GM21367 (cell line): ENCODE measurements around the gene ELP5.
A peak's percentile ranks its signal among the peaks of the same experiment; 100 is the strongest.
"Not testable (repeated sequence)": the region's sequence is repeated elsewhere in the genome, so short reads cannot be mapped to it uniquely, and the experiment has no call there.

ENCODE experiments used
- ATAC-seq: cut with Tn5 transposase; IDR thresholded peaks from one replicate; pipeline ENCODE4 v1.9.1; 2021; ENCODE audit not compliant: unreplicated experiment

Gene ELP5

DNA sequence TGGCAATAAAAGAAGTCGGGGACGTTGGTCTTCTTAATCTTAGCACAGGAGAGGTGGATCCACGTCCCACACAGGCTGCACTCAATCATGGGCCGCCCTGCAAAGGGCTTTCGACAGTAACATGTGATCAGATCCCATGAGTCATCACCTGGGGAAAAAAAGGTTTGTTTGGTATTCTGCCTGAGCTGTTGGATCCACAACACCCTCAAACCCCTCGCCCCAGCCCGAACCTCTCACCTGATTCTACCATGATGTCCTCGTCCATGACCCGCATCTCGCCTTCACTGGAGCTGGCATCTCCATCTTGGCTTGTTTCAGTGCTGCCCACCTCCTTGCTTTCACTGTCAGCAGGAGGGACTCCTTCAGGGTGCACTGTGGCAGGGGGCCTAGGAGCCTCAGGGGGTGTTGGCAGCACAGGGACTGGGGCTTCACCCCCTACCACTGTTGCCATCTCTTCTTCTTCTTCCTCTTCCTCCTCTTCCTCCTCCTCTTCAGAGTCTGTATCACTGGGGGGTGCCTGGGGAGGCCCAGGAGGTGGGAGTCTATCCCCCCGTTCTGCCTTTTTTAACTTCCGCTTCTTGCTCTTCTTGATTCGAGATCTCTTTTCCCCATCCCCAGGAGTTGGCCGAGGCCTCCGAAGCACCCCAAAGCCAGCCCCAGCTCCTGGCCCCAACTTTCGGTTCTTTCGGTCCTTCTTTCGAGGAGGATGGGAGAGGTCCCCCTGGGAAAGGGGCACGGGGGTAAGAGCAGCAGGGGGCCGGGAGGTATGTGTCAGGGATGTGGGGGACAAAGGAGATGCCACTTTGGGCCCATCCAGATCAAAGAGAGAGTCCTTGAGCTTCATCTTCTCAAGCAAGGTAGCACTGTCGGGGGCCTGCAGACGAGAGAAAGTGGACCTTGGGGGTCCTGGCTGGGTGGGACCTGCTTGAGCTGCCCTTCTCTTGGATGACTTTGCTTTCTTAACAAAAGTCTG, 16.0 kb upstream of the ELP5 start:
- ATAC-seq = no peak

DNA sequence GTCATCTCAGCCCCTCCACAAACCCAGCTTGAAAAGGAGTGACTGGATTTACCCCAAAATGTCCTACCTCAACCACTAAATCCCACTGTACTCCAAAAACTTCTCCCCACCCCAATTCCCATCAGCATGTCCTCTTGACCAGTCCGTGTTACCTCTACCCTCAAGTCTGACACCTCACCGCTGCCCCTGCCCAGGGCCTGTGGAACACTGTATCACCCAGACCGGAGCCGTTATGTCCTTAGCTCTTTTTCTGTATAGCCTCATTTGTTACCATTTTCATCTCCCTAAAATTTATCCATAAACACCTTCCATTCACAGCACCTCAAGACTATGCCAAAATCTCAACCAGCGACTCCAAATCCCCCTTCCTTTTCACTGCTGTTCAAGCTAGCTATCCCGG, 15.2 kb upstream of the ELP5 start:
- ATAC-seq = no peak

DNA sequence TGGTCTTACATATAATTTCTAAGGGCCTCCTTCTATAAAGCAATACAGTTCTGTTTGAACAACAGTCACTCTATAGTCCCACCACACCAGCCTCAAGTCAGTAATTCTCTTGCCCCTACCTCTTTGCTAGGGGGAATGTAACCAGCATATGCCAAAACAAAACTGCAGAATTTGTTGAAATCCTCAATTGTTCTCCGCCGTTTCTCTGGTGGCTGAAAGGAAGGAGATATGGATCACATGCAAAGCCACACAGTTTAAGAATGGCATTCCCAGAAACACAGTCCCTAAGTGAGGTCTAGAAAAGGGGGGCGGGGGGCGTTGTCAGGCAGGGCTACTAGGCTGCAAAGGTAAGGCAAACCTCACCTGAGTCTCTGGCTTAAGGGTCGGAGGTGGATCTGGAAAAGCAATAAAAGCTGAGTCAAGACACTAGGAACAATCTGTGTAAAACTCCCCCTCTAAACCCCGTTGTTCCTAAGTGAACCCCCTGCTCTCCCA, 14.7 kb upstream of the ELP5 start:
- no peak for ATAC-seq

DNA sequence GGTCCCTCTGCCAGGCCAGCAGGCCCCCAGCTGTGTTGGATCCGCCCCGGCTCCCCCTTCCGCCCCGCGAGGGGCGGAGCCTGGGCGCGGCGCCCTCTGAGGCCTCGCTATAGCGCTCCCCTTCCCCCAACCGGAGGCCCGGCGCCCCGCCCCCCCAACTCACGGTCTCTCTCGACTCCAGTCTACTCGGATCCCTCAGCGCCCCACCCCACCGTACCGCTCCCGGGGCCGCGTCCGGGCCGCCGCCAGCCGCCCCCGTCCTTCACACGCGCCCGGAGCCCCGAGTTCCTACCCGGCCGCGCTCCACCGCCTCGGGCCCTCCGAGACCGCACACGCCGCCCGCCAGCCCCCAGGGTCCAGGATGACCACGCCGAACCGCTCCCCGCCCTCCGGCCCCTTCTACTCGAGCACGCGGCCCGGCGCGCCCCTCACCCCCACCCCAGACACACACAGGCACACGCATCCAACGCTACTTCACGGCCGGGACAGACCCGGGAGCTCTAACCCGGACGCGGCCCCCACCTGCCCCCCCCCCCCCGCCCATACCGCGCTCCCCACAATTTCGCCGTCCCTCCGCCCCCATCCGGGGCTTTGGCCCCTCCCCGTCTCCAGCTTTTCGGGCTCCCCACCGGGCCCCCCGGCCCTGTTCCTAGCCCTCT, 14.1 kb upstream of the ELP5 start:
- ATAC-seq = no peak

DNA sequence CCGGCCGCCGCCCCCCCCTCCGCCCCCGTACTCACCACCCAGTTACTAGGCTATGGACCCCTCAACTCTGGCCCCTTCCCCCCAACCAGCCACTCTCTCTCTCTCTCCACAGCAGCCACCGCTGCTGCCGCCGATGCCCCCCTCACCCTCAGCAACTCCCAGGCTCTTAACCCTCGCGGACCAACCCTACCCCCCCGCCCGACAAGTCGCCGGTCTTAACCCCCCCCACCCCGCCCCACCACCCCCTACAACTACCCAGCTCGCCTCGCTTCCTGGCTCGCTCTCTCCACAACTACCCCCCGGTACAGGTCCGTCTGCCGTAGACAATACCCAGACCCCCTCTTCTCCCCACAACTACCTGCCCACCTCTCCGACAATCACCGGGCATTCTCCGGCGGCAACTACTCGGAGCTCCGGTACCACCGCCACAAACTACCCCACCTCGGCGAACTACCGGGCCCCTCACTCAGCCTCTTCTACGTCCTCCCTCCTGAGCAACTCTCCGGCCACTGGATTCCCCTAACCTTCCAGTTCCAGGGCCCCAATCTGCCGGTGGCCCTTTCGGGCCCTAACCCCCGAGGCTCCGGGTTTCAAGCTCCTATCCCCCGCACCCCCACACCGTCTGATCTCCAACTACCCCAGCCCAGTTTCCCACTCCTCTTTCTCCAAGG, 13.5 kb upstream of the ELP5 start:
- ATAC-seq = no peak

DNA sequence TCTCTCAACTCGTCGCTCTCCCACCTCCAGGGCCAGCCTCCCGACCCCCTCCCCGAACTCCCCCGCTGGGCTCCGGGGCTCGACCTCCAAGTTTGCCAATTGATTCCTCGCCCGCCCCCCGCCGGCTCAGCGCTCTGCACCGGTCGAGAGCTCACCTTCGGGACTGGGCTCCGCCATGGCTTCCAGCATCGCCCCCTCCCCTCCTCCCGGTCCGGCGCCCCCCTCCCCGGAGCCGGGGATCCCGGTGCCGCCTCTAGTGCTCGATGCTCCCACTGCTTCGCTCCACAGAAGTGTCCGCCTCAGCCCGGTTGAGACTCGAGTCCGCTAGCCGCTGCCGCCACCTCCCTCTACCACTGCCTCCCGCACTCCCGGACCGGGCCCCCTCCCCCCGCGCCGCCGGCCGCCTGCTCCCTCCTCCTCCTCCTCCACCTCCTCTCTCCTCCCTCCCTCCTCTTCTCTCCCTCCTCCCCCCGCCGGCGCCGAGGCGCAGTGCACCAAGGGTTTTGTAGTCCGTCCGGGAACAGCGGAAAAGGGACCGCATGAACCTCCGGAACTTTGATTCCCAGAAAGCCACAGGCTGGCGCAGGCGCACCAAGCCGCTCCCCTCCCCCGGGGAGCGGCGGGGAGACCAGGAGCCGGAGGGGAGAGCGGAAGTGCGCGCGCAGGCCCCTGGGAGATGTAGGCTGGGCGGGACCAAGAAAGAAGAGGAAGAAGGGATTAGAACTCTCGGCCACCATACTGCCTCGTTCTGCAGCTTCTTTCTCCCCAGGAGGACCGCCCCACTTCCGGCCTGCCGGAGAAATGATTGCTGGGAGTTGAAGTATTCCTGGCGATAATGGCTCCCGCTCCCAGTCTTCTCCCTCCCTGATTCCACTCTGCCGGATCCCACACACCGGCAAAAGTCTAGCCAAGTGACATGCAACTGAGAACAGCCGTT, 12.7 kb upstream of the ELP5 start, which contains the start of gene PHF23:
PHF23 (minus strand) TSS at position 367 of the 937 bp plus-strand sequence; CDS start at position 189, 178 bp downstream.
- ATAC-seq = peak; percentile 29

DNA sequence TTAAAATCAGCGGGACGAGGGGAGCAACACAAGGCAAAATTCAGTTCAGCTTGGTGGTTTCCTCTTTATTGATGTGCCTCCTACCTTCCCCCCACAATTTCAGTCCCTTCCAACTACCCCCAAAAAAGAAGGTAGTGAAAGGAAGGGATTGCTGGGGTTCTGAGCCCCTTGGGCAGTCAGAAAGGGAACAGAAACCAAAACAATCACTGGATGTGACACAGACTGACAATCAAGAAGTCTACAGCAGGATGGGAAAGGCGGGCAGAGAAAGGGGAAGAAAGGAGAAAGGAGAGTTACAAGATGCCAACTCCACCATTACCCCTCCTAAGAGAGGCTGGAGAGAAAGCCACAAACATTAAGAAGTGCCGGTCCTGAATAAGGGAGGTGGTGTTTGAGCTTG, 11.6 kb upstream of the ELP5 start:
- ATAC-seq = no peak

DNA sequence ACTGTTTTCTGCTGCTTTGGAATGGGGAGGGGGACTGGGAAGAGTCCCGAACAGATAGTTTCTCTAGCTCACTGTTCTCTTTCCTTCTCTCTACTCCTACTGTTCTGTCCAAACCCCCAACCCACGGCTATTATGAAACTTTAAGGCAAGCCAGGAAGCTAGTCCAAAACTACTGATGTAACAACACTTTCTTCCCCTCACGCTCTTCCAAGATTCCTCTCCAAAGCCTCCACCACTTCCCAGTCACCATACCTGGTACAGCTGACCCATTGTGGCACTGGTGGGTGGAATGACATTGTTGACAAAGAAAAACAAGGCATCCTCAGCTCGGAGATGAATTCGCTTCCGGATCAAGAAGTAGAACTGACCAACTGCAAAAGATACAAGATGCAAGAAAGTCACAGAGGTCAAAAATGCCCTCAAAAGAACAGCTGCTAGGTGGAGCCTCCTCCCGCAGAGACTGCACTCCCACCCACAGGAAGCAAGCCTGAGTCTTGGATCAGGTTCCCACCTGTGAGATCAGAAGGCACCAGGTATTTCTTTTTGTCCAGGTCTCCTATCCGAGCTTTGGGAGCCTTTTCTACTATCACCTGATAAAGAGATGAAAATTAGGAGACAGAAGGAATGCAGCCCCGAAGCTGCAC, 10.8 kb upstream of the ELP5 start:
- no peak for ATAC-seq

DNA sequence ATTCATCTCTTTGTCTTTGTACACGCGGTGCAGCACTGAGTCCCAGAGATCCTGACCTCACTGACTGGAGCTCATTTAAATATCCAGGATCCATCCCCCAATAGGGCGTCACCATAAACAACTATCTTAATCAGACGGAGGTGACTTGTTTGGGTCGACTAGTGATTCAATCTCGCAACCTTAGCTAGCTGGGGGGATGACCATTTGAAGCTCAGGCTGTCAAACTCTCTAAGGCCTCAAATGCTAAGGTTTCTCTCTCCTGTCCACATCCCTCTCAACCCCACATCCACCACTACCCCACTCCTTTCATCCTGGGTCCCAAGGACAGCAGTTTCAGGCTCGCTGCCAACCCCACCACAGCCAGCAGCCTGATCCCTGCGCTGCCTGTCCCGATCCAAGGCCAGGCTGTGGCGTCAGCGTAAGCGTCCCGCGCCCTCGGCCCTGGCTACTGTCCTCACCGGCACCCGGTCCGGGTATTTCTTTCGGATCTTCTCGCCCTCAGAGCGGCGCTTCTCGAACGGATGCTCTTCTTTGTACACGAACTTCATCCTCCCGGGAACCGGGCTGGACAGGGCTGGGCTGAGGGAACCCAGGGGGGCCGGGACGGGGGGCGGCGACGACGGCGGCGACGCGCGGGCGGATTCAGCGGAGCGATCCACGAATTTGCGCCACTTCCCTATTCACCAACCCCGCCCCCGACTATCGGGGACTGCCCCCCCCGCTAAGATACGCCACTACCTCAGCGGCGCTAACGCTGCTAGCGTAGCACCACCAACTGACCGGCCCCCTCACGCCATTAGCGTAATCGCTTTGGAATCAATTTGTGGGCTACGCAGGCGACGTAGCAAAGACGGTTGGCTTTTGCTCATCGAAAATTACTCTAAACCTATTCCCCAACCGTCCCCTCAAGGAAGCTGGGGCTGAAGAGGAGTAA, 10.0 kb upstream of the ELP5 start, which contains the start of gene GABARAP:
GABARAP (minus strand) TSS at position 667 of the 934 bp plus-strand sequence; CDS start at position 548, 119 bp downstream.
- no peak for ATAC-seq

DNA sequence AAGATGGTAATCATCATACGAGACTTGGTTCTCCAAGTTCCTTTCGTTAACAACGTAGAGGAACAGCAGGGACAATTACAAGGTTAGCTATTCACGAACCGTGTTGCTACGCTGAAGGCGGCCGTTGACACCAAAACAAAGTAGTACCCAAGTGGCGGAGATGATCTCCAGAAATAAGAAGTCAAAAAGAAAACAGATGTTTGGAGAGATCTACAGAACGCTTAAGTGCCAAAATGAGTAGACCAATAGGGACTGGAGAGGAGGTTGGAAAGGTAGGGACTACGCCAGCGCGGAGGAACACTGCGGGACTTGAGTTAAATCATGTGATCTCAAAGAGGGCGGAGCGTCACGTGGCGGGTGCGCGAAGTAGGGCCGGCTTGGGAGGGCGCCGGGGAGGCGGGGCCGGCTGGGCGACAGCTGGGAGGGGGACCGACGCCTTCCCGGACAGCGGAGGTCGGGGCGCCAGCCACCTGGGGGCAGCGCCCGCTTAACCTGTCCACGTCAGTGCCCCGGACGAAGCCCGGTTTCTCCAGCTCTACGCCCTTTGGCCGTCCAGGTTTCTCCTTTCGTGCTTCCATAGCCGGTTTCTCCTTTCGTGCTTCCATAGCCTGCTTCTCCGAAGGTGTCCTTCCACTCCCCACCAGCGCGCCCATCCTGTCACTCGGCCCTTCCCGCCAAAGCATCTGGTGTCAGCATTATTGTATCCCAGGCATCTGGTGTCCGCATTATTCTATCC, 9.1 kb upstream of the ELP5 start:
- peak; percentile 41 for ATAC-seq

DNA sequence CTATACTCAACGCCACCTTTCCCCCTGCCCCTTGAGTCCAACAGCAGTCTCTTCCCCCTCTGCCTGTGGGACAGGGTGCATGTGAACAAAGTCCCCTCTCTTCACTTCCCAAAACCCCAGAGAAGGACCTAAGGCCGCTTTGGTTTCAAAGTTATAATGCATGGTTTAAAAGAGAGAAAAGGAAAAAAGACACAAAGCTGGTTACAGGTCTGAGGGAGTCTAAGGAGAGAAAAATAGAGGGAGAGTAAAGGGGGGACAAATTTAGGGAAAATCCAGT, 8.6 kb upstream of the ELP5 start:
- no peak for ATAC-seq

DNA sequence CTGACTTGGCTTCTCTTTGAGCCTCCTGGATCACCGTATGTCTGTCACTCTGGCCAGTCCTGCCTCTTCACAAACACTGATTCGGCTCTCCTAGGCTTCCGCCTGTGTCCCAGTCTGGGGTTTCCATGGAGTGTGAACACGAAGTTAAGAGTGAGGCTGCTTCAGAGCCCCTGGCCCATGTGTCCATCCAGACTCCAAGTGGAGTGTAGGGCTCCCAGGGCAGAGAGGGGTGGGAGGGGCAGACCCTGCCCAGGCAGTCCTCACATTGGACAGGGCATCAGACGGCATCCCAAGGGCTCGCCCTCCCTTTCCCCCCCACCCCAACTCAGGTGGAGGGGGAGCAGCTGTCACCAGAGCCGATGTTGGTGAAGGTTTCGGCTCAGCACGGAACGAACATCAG, 8.2 kb upstream of the ELP5 start:
- ATAC-seq = not testable (repeated sequence)

DNA sequence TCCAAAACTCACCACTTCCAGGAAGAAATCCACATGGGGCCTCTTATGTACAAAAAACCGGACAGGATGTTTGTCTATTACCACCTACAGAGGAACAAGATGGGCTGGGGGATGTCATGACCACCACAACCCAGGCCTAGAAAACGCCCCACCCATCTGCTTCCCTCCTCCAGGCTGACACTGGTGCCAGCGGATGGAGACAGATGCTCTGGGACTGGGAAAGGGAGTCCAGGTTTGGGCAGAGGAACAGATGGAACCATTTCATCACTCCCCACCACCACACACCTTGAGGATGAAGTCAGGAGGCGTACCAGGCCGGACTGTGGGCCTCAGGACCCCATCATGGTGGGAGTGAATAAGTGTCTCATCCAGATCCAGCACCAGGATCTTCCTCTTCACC, 5.2 kb upstream of the ELP5 start:
- ATAC-seq = no peak

DNA sequence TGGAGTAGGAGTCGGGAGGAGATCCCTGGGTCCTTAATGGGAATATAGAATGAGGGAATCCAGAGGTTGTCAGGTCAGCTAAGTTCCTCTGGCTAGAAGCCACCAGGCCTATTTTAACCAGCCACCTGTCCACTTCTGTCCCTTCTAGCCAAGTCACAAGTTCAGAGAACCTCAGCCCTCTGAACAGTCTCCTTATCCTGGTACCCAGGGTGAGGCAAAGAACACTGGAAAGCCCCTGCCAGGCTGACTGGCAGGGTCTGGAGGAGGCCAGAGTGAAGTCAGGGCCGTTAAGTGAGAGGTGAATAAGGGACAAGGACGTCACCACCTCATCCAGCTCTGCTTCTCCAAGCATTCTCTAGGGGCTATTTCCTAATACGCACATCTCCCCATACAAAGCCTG, 3.2 kb upstream of the ELP5 start:
- no peak for ATAC-seq

DNA sequence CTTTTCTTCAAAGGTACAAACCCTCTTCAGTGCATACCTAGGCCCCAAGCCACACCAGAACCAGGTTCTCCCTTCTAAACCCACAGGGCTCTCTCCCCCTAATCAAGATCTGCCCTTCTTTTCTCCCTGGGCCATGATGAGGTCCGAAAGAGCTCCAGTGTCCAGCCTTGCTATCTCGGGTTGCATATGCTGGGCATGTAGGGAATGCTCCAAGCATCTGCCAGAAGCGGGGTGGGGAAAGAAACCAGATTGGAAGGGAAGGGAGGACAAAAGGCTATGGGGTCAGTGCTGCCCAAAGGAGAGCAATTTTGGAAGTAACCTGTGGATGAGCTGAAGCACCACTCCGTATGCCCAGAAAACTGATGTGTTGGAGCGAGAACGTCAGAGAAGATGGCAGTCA, 2.8 kb upstream of the ELP5 start:
- ATAC-seq = no peak

DNA sequence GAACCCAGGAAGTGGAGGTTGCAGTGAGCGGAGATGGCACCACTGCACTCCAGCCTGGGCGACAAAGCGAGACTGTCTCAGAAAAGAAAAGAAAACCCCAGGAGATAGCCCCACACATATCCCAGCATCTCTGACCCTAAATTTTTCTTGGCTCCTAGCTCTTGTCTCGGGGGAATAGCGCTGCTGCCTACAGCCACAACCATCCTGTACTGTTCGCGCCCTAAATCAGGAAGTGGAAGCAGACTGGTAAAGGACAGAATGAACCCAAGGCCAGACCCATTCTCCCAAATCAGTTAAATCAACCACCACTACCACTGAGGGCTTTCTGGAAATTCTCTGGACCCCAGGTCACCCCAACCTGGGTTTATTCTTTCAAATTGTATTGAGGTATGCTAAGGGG, 2.2 kb upstream of the ELP5 start:
- ATAC-seq = no peak

DNA sequence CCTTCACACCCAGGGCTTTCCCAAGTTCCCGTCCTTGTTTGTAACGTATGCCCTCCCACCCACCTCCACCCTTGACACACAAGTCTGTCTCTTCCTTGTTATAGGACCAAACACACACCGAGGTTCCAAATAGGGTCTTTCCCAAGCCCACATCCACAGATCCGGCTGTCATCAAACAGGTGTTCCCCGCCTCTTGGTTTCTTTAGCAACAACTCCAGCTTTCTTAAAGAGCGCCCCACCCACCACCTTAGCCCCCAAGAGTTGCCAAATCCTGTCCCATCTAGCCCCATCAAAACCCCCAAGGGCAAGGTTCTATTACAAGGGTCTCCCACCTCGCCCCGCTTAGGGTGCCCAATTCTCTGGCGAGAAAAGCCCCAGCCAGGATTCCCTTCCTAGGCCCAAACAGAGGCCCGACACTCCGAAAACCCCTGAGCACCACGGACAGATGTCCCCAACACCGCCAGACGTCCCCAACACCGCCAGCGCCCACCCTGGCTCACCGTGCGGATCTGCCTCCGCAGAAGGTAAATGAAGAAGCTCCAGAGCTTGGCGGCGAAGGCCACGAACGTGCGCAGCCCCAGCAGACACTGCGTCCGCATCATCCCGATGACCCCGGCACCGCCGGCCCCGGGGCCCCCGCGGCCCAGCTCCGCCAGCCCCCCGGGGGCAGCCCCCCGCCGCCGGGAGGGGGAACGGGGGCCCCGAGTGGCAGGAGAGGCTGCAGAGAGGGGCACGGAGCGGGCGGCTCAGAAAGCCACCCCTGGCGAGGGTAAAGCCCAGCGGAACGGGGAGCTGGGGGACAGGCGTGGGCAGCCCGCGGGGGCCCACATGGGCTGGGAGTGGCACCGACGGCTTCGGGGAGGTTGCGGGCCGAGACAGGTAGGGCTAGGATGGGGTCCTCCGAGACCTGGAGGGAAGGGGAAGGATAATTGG, 1.1 kb upstream of the ELP5 start:
- ATAC-seq = peak; percentile 4
